ENCODE results near the gene SOCS2. TPM values are rescaled to one million over a fixed set of nuclear protein-coding genes. Genes with fewer than 3 reads are reported as not detected.

SOCS2 gene
- total RNA-seq, 2 experiments from 2014 or later, result not detected

GRCh38 chr12:93568091-93568490 lies 4.4 kb upstream of the SOCS2 start:
- H2AFZ ChIP-seq (ENCODE audit: low read length), result no peak overlapping the region
- no peak for DNase-seq (ENCODE audit: low spot score)
- H4K20me1 ChIP-seq (ENCODE audit: insufficient read depth, low read length), result no peaks in the 10 kb centered on the region
- no peak overlapping the region for H3K27ac ChIP-seq (ENCODE audit: low read depth, low read length, poor library complexity, severe bottlenecking)
- H3K79me2 ChIP-seq (ENCODE audit: insufficient read depth, low read depth, low read length), result no peaks in the 10 kb centered on the region
- H3K4me2 ChIP-seq (ENCODE audit: low read length), result no peak overlapping the region
- POLR2A ChIA-PET, result interaction anchor here (1.6 kb wide), 1 partner anchor 65 kb away, joined by 3 read pairs; no protein-coding TSS in a partner anchor
- BruUV-seq (replicated peaks), result no TSS peak
- H3K9me2 ChIP-seq (ENCODE audit: insufficient read depth, low read length), result no peaks in the 10 kb centered on the region
- no peaks in the 10 kb centered on the region for H3K36me3 ChIP-seq (ENCODE audit: insufficient read depth, low read length)
- intact Hi-C loops (cut with micrococcal nuclease; ENCODE audit: unreplicated experiment), result no loop called here
- CTCF ChIA-PET (ENCODE audit: unreplicated experiment), result no interaction called here
- H3K4me1 ChIP-seq (ENCODE audit: insufficient read depth, low read length, poor library complexity, severe bottlenecking), result peaks cover 19% of the 10 kb centered on the region
- no peaks in the 10 kb centered on the region for H3K9me3 ChIP-seq (ENCODE audit: low read length)
- TF ChIP-seq EZH2phosphoT487 (IDR thresholded peaks at IDR 0.05; ENCODE audit: borderline replicate concordance, low read depth, low read length) (no peak), CTCF (conservative IDR thresholded peaks at IDR 0.05; ENCODE audit: low read length) (no peak)
- H3K4me3 ChIP-seq (ENCODE audit: low read depth, low read length, poor library complexity, severe bottlenecking), result no peak overlapping the region

GRCh38 chr12:93569301-93569655 lies 3.2 kb upstream of the SOCS2 start:
- DNase-seq (ENCODE audit: low spot score), result no peak
- Histone ChIP-seq H3K36me3 (ENCODE audit: insufficient read depth, low read length) (no peaks in the 10 kb centered on the region), H3K4me2 (ENCODE audit: low read length) (peak overlapping the region; percentile 76), H4K20me1 (ENCODE audit: insufficient read depth, low read length) (no peaks in the 10 kb centered on the region), H3K4me3 (ENCODE audit: low read depth, low read length, poor library complexity, severe bottlenecking) (no peak overlapping the region), H2AFZ (ENCODE audit: low read length) (no peak overlapping the region), H3K27ac (ENCODE audit: low read depth, low read length, poor library complexity, severe bottlenecking) (no peak overlapping the region), H3K9me3 (ENCODE audit: low read length) (no peaks in the 10 kb centered on the region), H3K79me2 (ENCODE audit: insufficient read depth, low read depth, low read length) (no peaks in the 10 kb centered on the region), H3K9me2 (ENCODE audit: insufficient read depth, low read length) (no peaks in the 10 kb centered on the region), H3K4me1 (ENCODE audit: insufficient read depth, low read length, poor library complexity, severe bottlenecking) (peaks cover 19% of the 10 kb centered on the region)
- BruUV-seq (replicated peaks), result no TSS peak
- POLR2A ChIA-PET, result interaction anchor here (1.2 to 1.6 kb wide), 2 partner anchors 66 to 107 kb away, joined by 3 to 4 read pairs; partner anchors contain the start of gene CRADD
- TF ChIP-seq CTCF (conservative IDR thresholded peaks at IDR 0.05; ENCODE audit: low read length) (no peak), EZH2phosphoT487 (IDR thresholded peaks at IDR 0.05; ENCODE audit: borderline replicate concordance, low read depth, low read length) (no peak)
- CTCF ChIA-PET (ENCODE audit: unreplicated experiment), result interaction anchor here (1.3 kb wide), 2 partner anchors 532 to 533 kb away, joined by 3 to 9 read pairs; no protein-coding TSS in a partner anchor
- intact Hi-C loops (cut with micrococcal nuclease; ENCODE audit: unreplicated experiment), result loop anchor here (1.0 kb wide), 1 partner anchor 532 kb away; no protein-coding TSS in a partner anchor
